ENCODE results near the gene LDLRAD3. TPM values are rescaled to one million over a fixed set of nuclear protein-coding genes. Genes with fewer than 3 reads are reported as not detected.

Gene LDLRAD3
- polyA plus RNA-seq, 3 donors, result 7.3 to 14.1 (median 10.4) TPM

GRCh38 chr11:36095716-36096115 is 151.9 kb downstream of the LDLRAD3 start:
- TF ChIP-seq CTCF (IDR thresholded peaks at IDR 0.05), result no peak
- H3K36me3 Mint-ChIP-seq, result peaks cover 52 to 60% of the 10 kb centered on the region in 2 donors
- no peak overlapping the region for H3K4me3 Mint-ChIP-seq
- intact Hi-C loops (cut with micrococcal nuclease), result no loop called here
- no peak overlapping the region for H3K27ac ChIP-seq (ENCODE audit: low read depth in 1 of 2, low read length in 2 of 2)
- no peak overlapping the region for H2AFZ ChIP-seq (ENCODE audit: insufficient read depth, low read depth, low read length, poor library complexity, severe bottlenecking)
- no peak overlapping the region for H3K27ac Mint-ChIP-seq
- peaks cover 7 to 54% of the 10 kb centered on the region in 2 donors for H3K36me3 ChIP-seq (replicated peaks in 1 of 2; ENCODE audit: control insufficient read depth in 1 of 2, insufficient read depth in 2 of 2, low read length in 2 of 2)
- no peaks in the 10 kb centered on the region for H3K27me3 ChIP-seq (ENCODE audit: control insufficient read depth in 2 of 2, insufficient read depth in 2 of 2, low read length in 2 of 2)
- peaks cover 5 to 7% of the 10 kb centered on the region in 2 donors for H3K4me1 ChIP-seq (ENCODE audit: control insufficient read depth in 1 of 2, insufficient read depth in 2 of 2, low read length in 2 of 2)
- H3K9ac ChIP-seq (ENCODE audit: insufficient read depth, low read length, poor library complexity, severe bottlenecking), result no peak overlapping the region
- H3K4me1 Mint-ChIP-seq, result peaks cover 13% of the 10 kb centered on the region
- no peak for DNase-seq
- H4K20me1 ChIP-seq (ENCODE audit: insufficient read depth, low read length), result no peaks in the 10 kb centered on the region
- H3K4me3 ChIP-seq (replicated peaks in 1 of 3; ENCODE audit: low read depth in 2 of 3, low read length in 3 of 3), result no peak overlapping the region
- H3K27me3 Mint-ChIP-seq (ENCODE audit: low read depth in 3 of 3), result peaks cover 0 to 3% (median 2%) of the 10 kb centered on the region in 3 donors
- H3K9me3 ChIP-seq (replicated peaks in 1 of 2; ENCODE audit: control insufficient read depth in 1 of 2, insufficient read depth in 1 of 2, low read length in 2 of 2), result peaks cover 0 to 7% of the 10 kb centered on the region in 2 donors
- no peaks in the 10 kb centered on the region for H3K79me2 ChIP-seq (ENCODE audit: insufficient read depth, low read length)
- H3K4me2 ChIP-seq (replicated peaks; ENCODE audit: extremely low read depth, low read length, poor library complexity, severe bottlenecking), result no peak overlapping the region
- 96% methylated on average over 6 of the region's 8 CpGs for WGBS (ENCODE audit: insufficient coverage)
- H3K9me3 Mint-ChIP-seq, result peaks cover 6 to 16% (median 7%) of the 10 kb centered on the region in 7 donors

- no peak overlapping the region for H3K4me3 Mint-ChIP-seq
- TF ChIP-seq CTCF (IDR thresholded peaks at IDR 0.05), result no peak
- no peaks in the 10 kb centered on the region for H3K27me3 ChIP-seq (ENCODE audit: control insufficient read depth in 2 of 2, insufficient read depth in 2 of 2, low read length in 2 of 2)
- H3K9me3 ChIP-seq (replicated peaks in 1 of 2; ENCODE audit: control insufficient read depth in 1 of 2, insufficient read depth in 1 of 2, low read length in 2 of 2), result peaks cover 0 to 7% of the 10 kb centered on the region in 2 donors
- H3K4me2 ChIP-seq (replicated peaks; ENCODE audit: extremely low read depth, low read length, poor library complexity, severe bottlenecking), result no peak overlapping the region
- no peaks in the 10 kb centered on the region for H3K4me1 Mint-ChIP-seq
- H3K36me3 Mint-ChIP-seq, result peaks cover 57 to 71% of the 10 kb centered on the region in 2 donors
- H3K4me3 ChIP-seq (replicated peaks in 1 of 3; ENCODE audit: low read depth in 2 of 3, low read length in 3 of 3), result no peak overlapping the region
- no peak overlapping the region for H2AFZ ChIP-seq (ENCODE audit: insufficient read depth, low read depth, low read length, poor library complexity, severe bottlenecking)
- no peak overlapping the region for H3K9ac ChIP-seq (ENCODE audit: insufficient read depth, low read length, poor library complexity, severe bottlenecking)
- H4K20me1 ChIP-seq (ENCODE audit: insufficient read depth, low read length), result no peaks in the 10 kb centered on the region
- H3K79me2 ChIP-seq (ENCODE audit: insufficient read depth, low read length), result no peaks in the 10 kb centered on the region
- H3K27ac ChIP-seq (ENCODE audit: low read depth in 1 of 2, low read length in 2 of 2), result no peak overlapping the region
- peaks cover 7 to 59% of the 10 kb centered on the region in 2 donors for H3K36me3 ChIP-seq (replicated peaks in 1 of 2; ENCODE audit: control insufficient read depth in 1 of 2, insufficient read depth in 2 of 2, low read length in 2 of 2)
- peaks cover 0 to 3% (median 0%) of the 10 kb centered on the region in 3 donors for H3K27me3 Mint-ChIP-seq (ENCODE audit: low read depth in 3 of 3)
- H3K27ac Mint-ChIP-seq, result no peak overlapping the region
- no peak for DNase-seq
- 100% methylated on average over 1 of the region's 6 CpGs for WGBS (ENCODE audit: insufficient coverage)
- peaks cover 6 to 16% (median 7%) of the 10 kb centered on the region in 7 donors for H3K9me3 Mint-ChIP-seq
- intact Hi-C loops (cut with micrococcal nuclease), result no loop called here
- no peaks in the 10 kb centered on the region for H3K4me1 ChIP-seq (ENCODE audit: control insufficient read depth in 1 of 2, insufficient read depth in 2 of 2, low read length in 2 of 2)
Observed at GRCh38 chr11:36097219-36097650, 153.4 kb downstream of the LDLRAD3 start.
